H1 (cell line): Measurements from ENCODE around the gene PHLDA2. TPM values are rescaled to one million over a fixed set of nuclear protein-coding genes. Genes with fewer than 3 reads are reported as not detected.
"Not testable (repeated sequence)": the region's sequence is repeated elsewhere in the genome, so short reads cannot be mapped to it uniquely, and the experiment has no call there.

Source experiments
- CTCF ChIA-PET: fragments of 300-600 bp; sonication (Branson Sonifier 250); formaldehyde crosslinking; loops from one replicate; lab custom pipeline; 2021; ENCODE audit not compliant: partially characterized antibody; lab: Charles Lee
- POLR2A ChIA-PET: fragments of 300-600 bp; sonication (Branson Sonifier 250); formaldehyde crosslinking; loops from one replicate; lab custom pipeline; 2021; ENCODE audit warnings: inconsistent platforms; ENCODE audit not compliant: partially characterized antibody; lab: Charles Lee
- DNase-seq, 2 experiments: peaks; one replicate each; pipeline versions ENCODE4 v3.0.0 to v3.0.0-alpha.2; 2010 to 2022; ENCODE audit warnings: low spot score in 2 of 2, low read depth in 1 of 2, mixed read lengths in 1 of 2
- FAIRE-seq: peaks from 2 replicates; lab custom pipeline; 2011; peaks lifted over from hg19 to GRCh38; lab: Jason Lieb, UNC
- H2AFZ ChIP-seq: 2 replicates; pipeline ENCODE4 v1.8.1; 2012; ENCODE audit warnings: low read length, inconsistent platforms
- H2AK5ac ChIP-seq: 2 replicates; pipeline ENCODE4 v1.6.1; 2013; ENCODE audit warnings: low read depth, low read length
- H2BK120ac ChIP-seq: replicated peaks from 2 replicates; pipeline ENCODE3; 2013; ENCODE audit warnings: low read depth, low read length, inconsistent platforms
- H2BK12ac ChIP-seq: 2 replicates; pipeline ENCODE4 v1.6.1; 2013; ENCODE audit warnings: low read depth, low read length
- H2BK15ac ChIP-seq: 2 replicates; pipeline ENCODE4 v1.6.1; 2013; ENCODE audit warnings: low read length
- H2BK20ac ChIP-seq: 2 replicates; pipeline ENCODE4 v1.6.1; 2013; ENCODE audit warnings: low read length
- H2BK5ac ChIP-seq: 2 replicates; pipeline ENCODE4 v1.6.1; 2013; ENCODE audit warnings: low read depth, low read length
- H3K14ac ChIP-seq: 2 replicates; pipeline ENCODE4 v1.6.1; 2013; ENCODE audit warnings: inconsistent platforms; ENCODE audit not compliant: insufficient read length
- H3K18ac ChIP-seq: 2 replicates; pipeline ENCODE4 v1.6.1; 2013; ENCODE audit warnings: low read length; ENCODE audit errors: extremely low read depth
- H3K23ac ChIP-seq: 2 replicates; pipeline ENCODE4 v1.6.1; 2013; ENCODE audit warnings: inconsistent platforms; ENCODE audit not compliant: insufficient read length
- H3K23me2 ChIP-seq: 2 replicates; pipeline ENCODE4 v1.6.1; 2013; ENCODE audit warnings: low read depth, low read length
- H3K27ac ChIP-seq: 2 replicates; pipeline ENCODE4 v1.6.1; 2011; ENCODE audit warnings: low read depth, low read length, inconsistent platforms
- H3K27me3 ChIP-seq, 4 experiments: replicated peaks in 1 of 4; 1 replicate in 1 of 4; 2 replicates in 3 of 4; pipeline versions ENCODE4 v1.6.1 to v1.8.1; 2011 to 2013; ENCODE audit warnings: low read length in 3 of 4, mild to moderate bottlenecking in 3 of 4, inconsistent platforms in 2 of 4, mixed read lengths in 2 of 4, moderate library complexity in 1 of 4; ENCODE audit not compliant: control insufficient read depth in 3 of 4, insufficient read depth in 3 of 4; ENCODE audit errors: extremely low read depth in 1 of 4
- H3K36me3 ChIP-seq, 4 experiments: 2 replicates each; pipeline versions ENCODE4 v1.6.1 to v1.8.1; 2011 to 2013; ENCODE audit warnings: mild to moderate bottlenecking in 4 of 4, low read length in 3 of 4, moderate library complexity in 2 of 4, control low read depth in 1 of 4, inconsistent platforms in 1 of 4; ENCODE audit not compliant: insufficient read depth in 4 of 4, control insufficient read depth in 2 of 4
- H3K4ac ChIP-seq: replicated peaks from 2 replicates; pipeline ENCODE3; 2013; ENCODE audit warnings: low read length, low read depth, mixed read lengths, inconsistent platforms; ENCODE audit not compliant: insufficient read length
- H3K4me1 ChIP-seq, 4 experiments: replicated peaks in 1 of 4; 1 replicate in 1 of 4; 2 replicates in 3 of 4; pipeline versions ENCODE4 v1.6.1 to v1.8.1; 2011 to 2013; ENCODE audit warnings: low read length in 3 of 4, inconsistent platforms in 2 of 4, mixed read lengths in 1 of 4; ENCODE audit not compliant: insufficient read depth in 4 of 4, control insufficient read depth in 3 of 4
- H3K4me2 ChIP-seq, 2 experiments: 2 replicates each; pipeline versions ENCODE4 v1.6.1 to v1.8.1; 2011 to 2013; ENCODE audit warnings: low read depth in 2 of 2, low read length in 2 of 2, control low read depth in 1 of 2, inconsistent platforms in 1 of 2, mild to moderate bottlenecking in 1 of 2; ENCODE audit not compliant: insufficient read depth in 1 of 2
- H3K4me3 ChIP-seq, 4 experiments: fragments of 200-600, 300-600 bp in 1 of 4; sonication (generic), shearing (Covaris generic), sonication (Bioruptor Twin) in 1 of 4; 2 replicates each; pipeline versions ENCODE4 v1.5.1 to v1.8.1; 2011 to 2016; ENCODE audit warnings: low read length in 4 of 4, low read depth in 3 of 4, control low read depth in 2 of 4, inconsistent platforms in 2 of 4, mild to moderate bottlenecking in 2 of 4, mixed read lengths in 1 of 4, moderate library complexity in 1 of 4; ENCODE audit not compliant: insufficient read depth in 2 of 4; ENCODE audit errors: extremely low read depth in 1 of 4
- H3K56ac ChIP-seq: replicated peaks from 2 replicates; pipeline ENCODE3; 2013; ENCODE audit warnings: low read depth, mild to moderate bottlenecking, mixed read lengths, low read length, inconsistent platforms; ENCODE audit not compliant: insufficient read length
- H3K79me1 ChIP-seq: 2 replicates; pipeline ENCODE4 v1.6.1; 2013; ENCODE audit warnings: low read depth, low read length, control low read depth
- H3K79me2 ChIP-seq, 2 experiments: 2 replicates each; pipeline versions ENCODE4 v1.6.1 to v1.8.1; 2012 to 2013; ENCODE audit warnings: low read length in 2 of 2, mild to moderate bottlenecking in 2 of 2, inconsistent platforms in 1 of 2; ENCODE audit not compliant: insufficient read depth in 2 of 2, control insufficient read depth in 1 of 2
- H3K9ac ChIP-seq, 4 experiments: replicated peaks in 1 of 4; 1 replicate in 1 of 4; 2 replicates in 3 of 4; pipeline versions ENCODE4 v1.6.1 to v1.8.1; 2011 to 2013; ENCODE audit warnings: low read depth in 3 of 4, low read length in 3 of 4, control low read depth in 2 of 4, mild to moderate bottlenecking in 2 of 4, moderate library complexity in 2 of 4, inconsistent platforms in 1 of 4; ENCODE audit errors: extremely low read depth in 1 of 4
- H3K9me3 ChIP-seq, 2 experiments: 2 replicates each; pipeline versions ENCODE4 v1.6.1 to v1.8.1; 2012 to 2013; ENCODE audit warnings: mild to moderate bottlenecking in 2 of 2, moderate library complexity in 2 of 2, control low read depth in 1 of 2, inconsistent platforms in 1 of 2, low read depth in 1 of 2, low read length in 1 of 2, mixed read lengths in 1 of 2; ENCODE audit not compliant: insufficient read depth in 2 of 2
- H4K20me1 ChIP-seq, 2 experiments: replicated peaks in 1 of 2; 2 replicates each; pipeline versions ENCODE3 to v1.8.1; 2011 to 2013; ENCODE audit warnings: inconsistent platforms in 2 of 2, low read length in 2 of 2, mild to moderate bottlenecking in 1 of 2; ENCODE audit not compliant: insufficient read depth in 2 of 2, control insufficient read depth in 1 of 2
- H4K5ac ChIP-seq: 2 replicates; pipeline ENCODE4 v1.6.1; 2013; ENCODE audit warnings: low read length, low read depth, mixed read lengths, inconsistent platforms; ENCODE audit not compliant: insufficient read length
- H4K8ac ChIP-seq: 2 replicates; pipeline ENCODE4 v1.8.0; 2013; ENCODE audit warnings: mild to moderate bottlenecking, moderate library complexity, low read length, inconsistent platforms; ENCODE audit not compliant: insufficient read depth; ENCODE audit errors: extremely low read depth
- H4K91ac ChIP-seq: replicated peaks from 2 replicates; pipeline ENCODE3; 2013; ENCODE audit warnings: low read length, mixed read lengths, inconsistent platforms; ENCODE audit not compliant: insufficient read length
- BACH1 ChIP-seq: IDR thresholded peaks from 2 replicates; pipeline ENCODE4 v1.6.1; 2012; ENCODE audit warnings: low read length, improper control_type of control experiment
- KDM1A ChIP-seq: fragments of 200-600, 300-600 bp; sonication (generic); IDR thresholded peaks from 2 replicates; pipeline ENCODE4 v1.7.1; 2016; ENCODE audit warnings: mild to moderate bottlenecking, low read length, borderline replicate concordance
- POLR2AphosphoS5 ChIP-seq: IDR thresholded peaks from 2 replicates; pipeline ENCODE4 v1.6.1; 2011; ENCODE audit warnings: low read depth, low read length
- WGBS, 2 experiments: shearing (Covaris generic) in 1 of 2; methylation state at CpG; one replicate each; pipeline versions ENCODE4 v1.1.6 to v1.1.7; 2013 to 2015; ENCODE audit warnings: low lambda C conversion rate in 2 of 2, mixed read lengths in 2 of 2, inconsistent platforms in 1 of 2, low coverage in 1 of 2, missing lambda C conversion rate in 1 of 2; ENCODE audit not compliant: insufficient replicate concordance in 2 of 2, insufficient coverage in 1 of 2, insufficient read length in 1 of 2; ENCODE audit errors: extremely low coverage in 1 of 2, missing lambda C conversion rate in 1 of 2; 5-methylcytosine and 5-hydroxymethylcytosine counted together
- polyA plus RNA-seq, 7 experiments: library from polyadenylated mRNA; depleted of rRNA in 3 of 7; stranded (reverse) in 5 of 7; unstranded in 2 of 7; fragments of >200 nt in 5 of 7; fragments of 200-250 nt in 2 of 7; gene quantifications; 1 replicate in 5 of 7; 2 replicates in 1 of 7; 4 replicates in 1 of 7; pipeline versions ENCODE4 v1.2.1 to v1.2.3, GENCODE V29; 2011 to 2013; ENCODE audit warnings: missing spikeins in 2 of 7, mixed read lengths in 2 of 7
- total RNA-seq: library from RNA; stranded (reverse); fragmentation: NEBNext Ultra II Directional; extraction: Animal tissue kit (Norgen Biotek cat#: 25700); gene quantifications from 2 replicates; pipeline ENCODE4 v1.2.1, GENCODE V29; 2021

The PHLDA2 gene
- total and polyA plus RNA-seq, 2 of the 8 experiments (the other 6 are each of a cell fraction or from before 2014, with no cell fraction given): 5.2 to 7.6 TPM

- not testable (repeated sequence) for H4K5ac ChIP-seq, H3K79me1 ChIP-seq, H3K27me3 ChIP-seq, H4K20me1 ChIP-seq, H2BK12ac ChIP-seq, H3K36me3 ChIP-seq, H3K4me3 ChIP-seq, H2BK5ac ChIP-seq, H3K23me2 ChIP-seq, H2BK20ac ChIP-seq, H4K91ac ChIP-seq
- TF ChIP-seq BACH1 (peak; percentile 97), POLR2AphosphoS5 (peak; percentile 34; the same call in 1 of the 2 replicates), KDM1A (peak; percentile 38; the same call in 1 of the 2 replicates)
- TF ChIP-seq, all 59 proteins: peak for 3; not testable (repeated sequence) for 56
- FAIRE-seq, H3K27ac ChIP-seq, H4K8ac ChIP-seq, H3K4me2 ChIP-seq, H3K14ac ChIP-seq, H2AFZ ChIP-seq, H3K18ac ChIP-seq, H3K79me2 ChIP-seq, POLR2A ChIA-PET, H2BK120ac ChIP-seq, CTCF ChIA-PET, H3K23ac ChIP-seq, H2BK15ac ChIP-seq, H3K4me1 ChIP-seq, H3K56ac ChIP-seq, H3K4ac ChIP-seq, H2AK5ac ChIP-seq, H3K9ac ChIP-seq, DNase-seq: not testable (repeated sequence)
- 81% methylated on average over 32 of the region's 32 CpGs; no CpG with 5 or more reads in 1 of the 2 experiments for WGBS, 2 experiments
- H3K9me3 ChIP-seq: peaks cover 16 to 26% of the 10 kb centered on the region in 2 experiments
Measured at GRCh38 chr11:2937641-2938457, 8.6 kb upstream of the PHLDA2 start.
